Measurements from ENCODE around the gene TCN1. TPM values are rescaled to one million over a fixed set of nuclear protein-coding genes. Genes with fewer than 3 reads are reported as not detected.
"Not testable (repeated sequence)": the region's sequence is repeated elsewhere in the genome, so short reads cannot be mapped to it uniquely, and the experiment has no call there.

Gene TCN1, protein sequence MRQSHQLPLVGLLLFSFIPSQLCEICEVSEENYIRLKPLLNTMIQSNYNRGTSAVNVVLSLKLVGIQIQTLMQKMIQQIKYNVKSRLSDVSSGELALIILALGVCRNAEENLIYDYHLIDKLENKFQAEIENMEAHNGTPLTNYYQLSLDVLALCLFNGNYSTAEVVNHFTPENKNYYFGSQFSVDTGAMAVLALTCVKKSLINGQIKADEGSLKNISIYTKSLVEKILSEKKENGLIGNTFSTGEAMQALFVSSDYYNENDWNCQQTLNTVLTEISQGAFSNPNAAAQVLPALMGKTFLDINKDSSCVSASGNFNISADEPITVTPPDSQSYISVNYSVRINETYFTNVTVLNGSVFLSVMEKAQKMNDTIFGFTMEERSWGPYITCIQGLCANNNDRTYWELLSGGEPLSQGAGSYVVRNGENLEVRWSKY
- not detected for total RNA-seq

DNA sequence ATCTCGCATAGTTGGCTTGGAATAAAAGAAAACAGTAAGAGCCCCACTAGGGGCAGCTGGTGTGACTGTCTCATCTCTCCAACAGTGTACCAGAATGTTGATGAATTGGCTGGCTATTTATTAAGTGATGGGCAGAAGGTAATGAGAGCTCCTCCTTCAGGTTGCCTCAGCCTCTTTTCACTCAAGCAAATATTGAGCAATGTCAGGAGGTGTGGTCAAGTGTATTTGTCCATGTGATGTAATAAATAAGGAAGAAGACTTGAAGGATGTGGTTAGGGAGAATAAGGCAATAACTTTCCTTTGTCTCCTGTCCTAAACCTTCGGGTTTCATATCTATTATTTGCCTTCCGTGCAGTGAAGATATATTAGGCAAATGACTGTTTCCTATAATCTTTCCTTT, at the start of gene TCN1:
TSS of gene TCN1 (minus strand) at position 91 of the 400 bp plus-strand sequence. CDS start at position 74, 17 bp downstream.
- ChIA-PET CTCF (no interaction called here), POLR2A (no interaction called here)

DNA sequence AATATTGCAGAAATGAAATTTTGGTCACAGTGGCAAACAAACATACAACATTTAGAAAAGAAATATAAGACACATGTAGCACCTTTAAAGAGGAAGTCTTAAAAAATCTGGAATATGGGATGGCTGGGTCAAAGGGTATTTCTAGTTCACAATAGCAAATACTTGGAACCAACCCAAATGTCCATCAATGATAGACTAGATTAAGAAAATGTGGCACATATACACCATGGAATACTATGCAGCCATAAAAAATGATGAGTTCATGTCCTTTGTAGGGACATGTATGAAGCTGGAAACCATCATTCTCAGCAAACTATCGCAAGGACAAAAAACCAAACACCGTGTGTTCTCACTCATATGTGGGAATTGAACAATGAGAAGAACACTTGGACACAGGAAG, 37.3 kb upstream of the TCN1 start:
- POLR2A ChIA-PET, CTCF ChIA-PET: not testable (repeated sequence)

DNA sequence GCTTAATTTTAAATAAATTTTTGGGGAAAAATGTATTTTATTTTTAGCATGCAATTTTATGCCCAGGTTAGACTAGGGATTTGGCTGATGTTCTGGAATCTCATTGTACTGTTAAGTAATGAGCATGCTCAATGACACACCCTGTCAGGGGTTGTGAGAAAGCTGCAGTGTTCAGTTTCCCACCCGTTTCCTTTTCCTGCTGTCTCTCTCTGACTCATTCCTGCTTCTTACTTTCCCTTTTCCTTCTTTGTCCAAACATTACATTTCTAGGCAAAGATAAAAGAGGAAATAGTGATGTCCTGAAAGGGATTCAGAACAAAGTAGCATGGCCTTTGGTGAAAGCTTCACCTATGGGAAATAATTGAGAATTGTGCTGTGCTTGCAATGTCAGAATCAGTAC, 35.0 kb upstream of the TCN1 start:
- POLR2A ChIA-PET: no interaction called here
- CTCF ChIA-PET: no interaction called here

DNA sequence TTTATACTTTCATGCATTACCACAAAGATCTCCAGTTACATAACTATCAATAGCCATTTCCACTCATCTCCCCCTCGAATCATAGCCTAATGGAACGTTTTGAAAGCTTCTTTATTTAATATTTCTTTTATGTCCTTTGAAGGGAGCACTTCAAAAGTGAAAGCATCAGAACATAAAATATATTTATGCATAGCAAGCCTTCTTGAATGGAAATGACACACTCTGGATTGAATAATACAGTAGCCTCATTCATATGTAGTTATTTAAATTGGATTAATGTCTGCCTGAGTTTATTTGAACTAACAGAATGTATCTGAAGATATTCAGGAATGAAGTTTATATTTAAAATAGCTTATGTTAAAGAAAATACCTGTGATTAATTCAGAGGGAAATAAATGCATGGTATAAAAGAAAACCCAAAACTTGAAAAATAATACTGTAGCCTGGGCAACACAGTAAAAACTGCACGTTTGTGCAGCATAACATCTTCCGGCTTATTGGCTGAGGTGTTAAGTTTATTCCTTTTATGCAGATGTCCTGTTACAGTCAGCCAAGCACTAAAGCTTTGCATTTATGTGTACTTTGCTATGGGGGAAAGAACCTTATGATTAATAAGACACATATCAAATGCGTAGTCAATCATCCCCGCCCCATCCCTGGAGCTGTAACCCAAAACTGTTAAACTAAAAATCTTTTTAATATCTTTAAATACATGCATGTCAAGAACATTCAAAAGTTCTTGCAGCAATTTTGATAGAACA, 34.3 kb upstream of the TCN1 start:
- CTCF ChIA-PET: no interaction called here
- POLR2A ChIA-PET: no interaction called here

DNA sequence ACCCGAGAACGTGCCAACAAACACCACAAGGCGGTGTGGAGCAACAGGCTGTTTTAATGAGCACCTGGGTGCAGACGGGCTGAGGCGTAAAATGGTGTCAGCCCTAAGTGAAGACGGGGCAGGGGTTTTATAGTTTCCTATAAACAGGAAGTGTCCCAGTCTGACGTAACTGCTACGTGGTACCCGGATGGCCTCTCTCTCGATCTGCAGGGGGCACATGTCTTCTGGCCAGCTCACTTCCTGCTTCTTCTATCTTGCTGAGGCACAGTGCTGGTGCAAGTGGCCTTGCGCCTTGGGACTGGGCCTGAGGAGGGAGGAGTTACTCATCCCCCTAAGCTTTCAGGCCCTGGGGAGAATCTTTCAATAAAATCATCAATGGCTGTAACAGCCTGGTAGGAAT, 33.2 kb upstream of the TCN1 start:
- POLR2A ChIA-PET: no interaction called here
- CTCF ChIA-PET: no interaction called here

DNA sequence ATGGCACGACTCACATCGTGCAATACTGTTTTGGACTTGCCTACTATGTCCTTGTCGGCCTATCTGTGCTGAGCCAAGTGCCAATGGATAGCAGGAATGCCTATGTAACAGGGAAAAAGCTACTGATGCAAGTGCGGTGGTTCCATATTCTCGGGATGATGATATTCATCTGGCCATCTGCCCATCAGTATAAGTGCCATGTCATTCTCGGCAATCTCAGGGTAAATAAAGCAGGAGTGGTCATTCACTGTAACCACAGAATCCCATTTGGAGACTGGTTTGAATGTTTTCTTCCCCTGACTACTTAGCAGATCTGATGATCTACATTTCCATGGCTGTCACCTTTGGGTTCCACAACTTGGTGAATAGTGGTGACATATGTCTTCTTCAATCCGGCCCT, 32.4 kb upstream of the TCN1 start:
- POLR2A ChIA-PET: no interaction called here

DNA sequence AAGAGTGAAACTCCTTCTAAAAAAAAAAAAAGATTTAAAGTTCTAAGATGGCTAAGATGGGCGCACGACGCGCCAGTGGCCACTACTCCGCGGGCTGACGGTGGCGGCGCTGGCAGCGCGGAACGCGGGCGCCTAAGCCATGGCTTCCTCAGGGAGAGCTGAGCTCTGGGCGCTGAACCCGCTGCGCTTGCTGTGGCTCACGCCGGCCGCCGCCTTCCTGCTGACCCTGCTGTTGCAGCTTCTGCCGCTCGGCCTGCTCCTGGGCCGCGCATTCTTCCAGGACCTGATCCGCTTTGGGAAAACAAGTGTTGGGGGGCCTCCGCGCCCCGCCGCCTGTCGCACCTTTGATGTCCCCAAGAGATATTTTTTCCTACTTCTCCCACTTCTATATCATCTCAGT, 31.8 kb upstream of the TCN1 start:
- ChIA-PET POLR2A (no interaction called here), CTCF (no interaction called here)

More for the DNA sequence above, 32.4 kb upstream of the TCN1 start:
- CTCF ChIA-PET: no interaction called here

DNA sequence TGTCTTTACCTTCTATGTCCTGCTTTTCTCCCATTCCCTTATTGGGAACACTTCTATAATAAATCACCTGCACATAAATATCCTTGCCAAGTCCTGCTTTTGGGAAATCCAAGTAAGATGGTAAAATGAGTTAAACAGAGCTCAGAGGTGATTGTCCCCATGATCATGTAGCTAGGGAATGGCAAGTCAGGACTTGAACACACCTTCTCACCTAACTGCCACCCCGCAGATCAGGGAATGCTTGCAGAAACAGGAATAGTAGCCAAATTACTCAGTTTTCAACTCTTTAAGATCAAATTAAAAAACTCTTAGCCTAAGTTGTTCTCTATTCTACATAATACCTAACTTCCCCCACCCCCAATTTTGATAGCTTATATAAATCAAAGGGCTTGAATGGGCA, 28.3 kb upstream of the TCN1 start:
- ChIA-PET CTCF (no interaction called here), POLR2A (no interaction called here)

DNA sequence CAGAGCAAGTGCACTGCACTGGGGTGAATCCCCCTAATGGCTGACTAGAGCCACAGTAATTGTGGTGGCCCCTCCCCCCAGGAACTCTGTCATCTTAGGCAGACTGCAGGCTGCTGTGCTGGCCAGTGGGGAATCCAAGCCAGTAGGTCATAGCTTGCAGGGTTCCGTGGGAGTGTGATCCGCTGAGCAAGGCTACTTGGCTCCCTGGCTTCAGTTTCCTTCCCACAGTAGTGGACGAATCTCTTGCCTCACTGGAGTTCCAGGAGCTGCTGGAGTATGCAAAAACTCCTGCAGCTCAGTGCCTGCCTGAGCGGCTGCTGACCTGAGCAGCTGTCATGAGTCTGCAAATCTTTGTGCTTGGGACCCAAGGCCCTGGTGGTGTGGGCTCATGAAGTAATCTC, 25.5 kb upstream of the TCN1 start:
- POLR2A ChIA-PET: no interaction called here
- CTCF ChIA-PET: no interaction called here

DNA sequence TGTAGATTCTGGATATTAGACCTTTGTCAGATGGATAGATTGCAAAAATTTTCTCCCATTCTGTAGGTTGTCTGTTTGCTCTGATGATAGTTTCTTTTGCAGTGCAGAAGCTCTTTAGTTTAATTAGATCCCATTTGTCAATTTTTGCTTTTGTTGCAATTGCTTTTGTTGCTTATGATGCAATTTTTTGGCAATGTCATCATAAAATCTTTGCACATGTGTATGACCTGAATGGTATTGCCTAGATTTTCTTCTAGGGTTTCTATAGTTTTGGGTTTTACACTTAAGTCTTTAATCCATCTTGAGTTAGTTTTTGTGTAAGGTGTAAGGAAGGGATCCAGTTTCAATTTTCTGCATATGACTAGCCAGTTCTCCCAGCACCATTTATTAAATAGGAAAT, 20.9 kb upstream of the TCN1 start:
- POLR2A ChIA-PET, CTCF ChIA-PET: not testable (repeated sequence)

DNA sequence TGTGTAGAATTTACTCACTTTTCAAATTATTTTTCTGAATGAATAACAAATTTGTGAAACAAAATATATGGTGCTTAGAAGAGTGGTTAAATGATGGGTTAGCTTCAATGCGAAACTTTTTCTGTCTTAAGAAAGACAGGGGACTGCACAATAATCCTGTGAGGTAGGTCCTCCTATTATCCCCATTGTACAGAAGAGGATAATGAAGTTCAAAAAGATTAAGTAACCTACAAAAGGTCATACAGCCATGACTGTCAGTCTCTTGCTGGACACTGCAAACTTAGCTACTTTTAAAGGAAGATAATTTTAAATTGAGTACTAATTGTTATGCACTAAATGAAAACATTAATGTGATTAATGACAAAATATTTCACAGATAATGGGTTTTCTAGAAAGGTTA, 17.3 kb upstream of the TCN1 start:
- CTCF ChIA-PET: no interaction called here

DNA sequence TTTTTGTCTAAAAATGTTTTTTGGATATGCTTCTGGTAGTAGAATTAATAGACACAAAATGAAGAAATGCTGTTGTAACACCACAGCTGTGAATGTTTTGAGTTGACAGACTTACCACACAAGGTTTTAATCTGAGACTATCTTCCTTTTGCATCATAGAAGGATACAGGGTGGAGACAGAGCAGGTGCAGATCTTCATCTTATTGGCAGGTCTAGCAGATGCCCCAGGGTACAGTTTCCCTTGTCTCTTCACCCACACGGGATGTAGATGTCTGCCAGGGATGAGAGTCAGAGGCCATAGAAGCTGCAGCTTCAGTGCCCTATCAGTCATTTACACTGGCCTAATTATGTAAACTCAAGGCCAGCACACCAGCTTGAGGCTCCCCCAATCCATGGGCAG, 13.3 kb upstream of the TCN1 start:
- CTCF ChIA-PET: no interaction called here
- POLR2A ChIA-PET: no interaction called here

More for the DNA sequence above, 17.3 kb upstream of the TCN1 start:
- POLR2A ChIA-PET: no interaction called here

DNA sequence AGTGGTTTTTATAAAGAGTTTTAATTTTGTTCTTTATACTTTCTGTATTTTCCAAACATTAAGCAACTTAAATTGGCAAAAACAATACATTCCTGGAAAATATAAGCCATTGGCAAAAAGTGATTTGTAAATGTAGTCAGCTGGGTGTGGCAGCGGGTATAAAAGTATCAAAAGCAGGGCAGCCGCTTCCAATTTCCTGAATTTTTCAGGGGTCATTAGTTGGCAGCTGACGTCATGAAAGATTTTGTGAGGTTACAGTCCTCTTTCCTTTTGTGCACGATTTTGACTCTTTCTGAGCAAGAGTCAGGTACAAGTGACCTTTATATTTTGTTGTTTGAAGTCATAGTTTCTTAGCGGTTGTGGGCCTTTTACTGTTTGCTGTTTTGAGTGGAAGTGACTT, 12.3 kb upstream of the TCN1 start, which contains the start of gene OOSP3:
TSS of gene OOSP3 (plus strand) at position 208 of the 400 bp plus-strand sequence. CDS start at position 235, 27 bp downstream.
- POLR2A ChIA-PET: no interaction called here
- CTCF ChIA-PET: no interaction called here

DNA sequence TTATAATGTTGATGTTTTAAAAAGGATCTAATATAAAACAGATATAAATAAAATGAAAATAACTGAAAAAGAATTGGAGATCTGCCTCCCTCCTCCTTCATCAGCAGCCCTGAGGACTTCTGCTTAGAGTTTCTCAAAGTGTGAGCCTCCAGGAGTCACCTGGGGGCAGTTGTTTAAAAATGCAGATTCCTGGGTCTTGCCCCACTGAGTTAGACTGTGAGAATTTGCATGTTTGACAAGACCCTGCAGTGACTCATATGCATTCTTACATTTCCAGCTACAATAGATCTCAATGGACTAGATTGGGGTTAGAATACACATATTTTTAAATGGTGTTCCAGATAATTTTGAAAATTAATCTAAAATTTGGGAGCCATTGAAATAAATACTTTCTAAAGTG, 11.5 kb upstream of the TCN1 start:
- ChIA-PET CTCF (no interaction called here), POLR2A (no interaction called here)

DNA sequence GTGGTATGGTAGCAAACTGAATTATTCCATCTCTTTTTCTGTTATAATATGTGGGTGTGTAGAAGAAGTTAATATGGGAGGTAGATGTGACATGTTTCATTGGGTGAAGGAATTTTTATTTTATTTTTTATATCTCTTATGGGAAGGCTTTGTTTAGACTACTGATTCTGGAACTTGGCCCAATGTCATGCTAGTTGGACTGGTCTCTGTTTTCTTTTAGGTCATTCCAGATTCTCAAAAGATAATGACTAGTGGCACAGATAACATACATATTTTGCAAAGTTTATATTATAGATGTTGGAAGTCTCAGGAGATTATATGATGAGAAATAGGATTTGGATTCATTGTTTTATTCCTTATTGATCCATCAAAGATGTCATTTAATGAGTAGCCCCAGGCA, 11.0 kb upstream of the TCN1 start:
- ChIA-PET CTCF (no interaction called here), POLR2A (no interaction called here)

DNA sequence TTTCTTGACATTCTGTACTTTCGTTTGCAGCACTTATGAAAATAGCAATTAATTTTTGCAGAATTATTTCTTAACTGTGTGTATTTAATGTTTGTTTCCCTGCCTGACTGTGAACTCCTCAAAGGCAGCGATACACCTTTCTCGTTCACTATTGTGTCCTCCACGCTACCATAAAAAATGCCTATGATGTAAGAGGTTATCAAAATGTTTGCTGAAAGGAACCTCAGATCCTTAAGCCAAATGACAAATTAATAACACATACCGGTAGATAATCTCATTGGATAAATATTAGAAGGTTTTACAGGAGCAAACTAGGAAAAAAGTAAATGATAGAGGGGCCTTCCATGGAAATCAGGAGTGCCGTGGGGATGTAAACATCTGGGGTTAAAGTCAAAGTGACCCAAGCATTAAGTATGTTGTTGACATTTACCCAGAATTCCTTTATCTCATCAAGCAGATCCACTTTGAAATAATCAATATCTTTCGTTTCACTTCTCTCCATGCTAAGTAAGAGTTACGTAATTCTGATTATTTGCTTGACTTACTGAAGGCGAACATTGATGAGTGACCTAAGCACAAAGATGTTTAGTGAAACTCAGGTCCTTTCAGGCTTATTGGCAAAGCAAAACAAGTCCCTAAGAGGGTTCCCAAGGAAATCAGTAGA, 9.7 kb upstream of the TCN1 start:
- ChIA-PET POLR2A (no interaction called here), CTCF (no interaction called here)

DNA sequence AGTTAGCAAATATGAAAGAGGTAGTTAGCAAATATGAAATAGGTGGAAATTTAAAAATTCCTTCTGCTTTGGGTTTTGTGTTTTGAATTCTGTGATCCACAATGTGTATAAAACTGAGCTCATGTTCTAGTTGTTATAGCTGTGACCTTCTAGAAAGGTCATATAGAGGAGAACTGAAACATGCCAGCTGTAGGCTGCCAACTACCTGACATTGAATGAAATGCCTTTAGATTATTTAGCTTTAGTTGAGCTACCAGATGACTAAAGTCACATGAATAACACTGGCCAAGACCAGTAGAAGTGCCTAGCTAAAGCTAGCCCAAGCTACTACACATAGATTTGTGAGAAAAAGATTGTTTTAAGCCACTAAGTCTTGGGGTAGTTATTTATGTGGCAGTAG, 5.8 kb upstream of the TCN1 start:
- ChIA-PET POLR2A (no interaction called here), CTCF (no interaction called here)

DNA sequence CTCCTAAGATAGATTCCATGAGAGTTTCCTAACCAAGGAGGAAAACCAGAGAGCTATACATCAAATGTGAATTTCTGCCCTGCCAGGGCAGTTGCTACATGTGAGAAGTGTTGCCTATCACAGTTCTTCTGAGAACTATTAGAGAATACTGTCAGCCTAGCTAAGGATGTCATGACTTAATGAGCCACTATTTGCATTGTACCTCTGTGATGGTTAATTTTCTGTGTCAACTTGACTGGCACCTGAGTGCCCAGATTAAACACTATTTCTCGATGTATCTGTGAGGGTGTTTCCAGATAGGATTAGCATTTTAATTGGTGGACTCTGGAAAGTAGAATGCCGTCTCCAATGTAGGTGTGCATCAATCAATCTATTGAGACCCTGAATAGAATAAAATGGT, 1.7 kb upstream of the TCN1 start:
- CTCF ChIA-PET: no interaction called here
- POLR2A ChIA-PET: no interaction called here

DNA sequence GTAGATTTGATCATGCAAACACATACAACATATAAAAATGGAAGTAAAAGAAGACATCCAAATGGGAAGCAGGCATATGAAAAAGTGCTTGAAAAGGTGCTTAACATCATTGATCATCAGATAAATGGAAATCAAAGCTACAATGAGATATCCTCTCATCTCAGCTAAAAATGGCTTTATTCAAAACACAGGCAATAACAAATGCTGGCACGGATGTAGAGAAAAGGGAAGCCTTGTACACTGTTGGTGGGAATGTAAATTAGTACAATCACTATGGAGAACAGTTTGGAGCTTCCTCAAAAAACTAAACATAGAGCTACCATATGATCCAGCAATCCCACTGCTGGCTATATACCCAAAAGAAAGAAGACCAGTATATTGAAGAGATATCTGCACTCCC, 549 bp upstream of the TCN1 start:
- ChIA-PET POLR2A (no interaction called here), CTCF (no interaction called here)

DNA sequence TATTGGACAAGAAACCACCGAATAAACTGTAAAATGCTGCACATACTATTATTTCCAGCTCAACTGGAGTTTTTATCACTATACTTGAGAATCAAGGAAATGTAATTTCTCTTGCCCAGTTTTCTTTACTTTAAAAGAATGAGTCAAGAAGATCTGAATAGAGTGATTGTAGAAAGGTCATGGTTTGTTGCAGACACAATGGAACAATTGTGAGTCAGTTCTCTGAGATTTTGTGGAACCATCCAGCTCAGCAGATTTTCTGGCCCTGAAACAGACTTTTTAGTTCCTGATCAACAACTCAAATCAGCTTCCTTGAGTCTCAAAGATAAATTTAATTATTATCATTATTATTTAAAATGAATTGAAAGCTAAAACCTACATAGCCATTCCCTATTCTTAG, 1.3 kb downstream of the TCN1 start:
- ChIA-PET POLR2A (no interaction called here), CTCF (no interaction called here)

DNA sequence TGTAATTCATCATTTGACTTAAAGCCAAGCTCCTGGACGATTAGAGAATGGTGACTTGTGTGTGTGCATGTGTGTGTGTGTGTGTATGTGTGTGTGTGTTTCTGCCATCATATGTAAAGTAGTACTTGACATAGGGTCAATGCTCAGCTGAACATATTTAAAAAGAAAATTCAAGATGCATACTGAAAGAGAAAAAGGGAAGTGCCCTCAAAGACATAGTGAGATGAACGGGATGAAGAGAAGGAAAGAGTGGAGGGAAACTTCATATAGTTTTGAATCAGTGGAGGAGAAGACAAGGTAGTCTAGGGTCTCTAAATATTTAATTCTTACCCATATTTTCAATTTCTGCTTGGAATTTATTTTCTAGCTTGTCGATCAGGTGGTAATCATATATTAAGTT, 4.0 kb downstream of the TCN1 start:
- ChIA-PET POLR2A (interaction anchor here (0.6 kb wide), 1 partner anchor 999 kb away, joined by 8 read pairs; no protein-coding TSS in a partner anchor), CTCF (no interaction called here)
